ENCODE measurements around the gene PKP4. TPM values are rescaled to one million over a fixed set of nuclear protein-coding genes. Genes with fewer than 3 reads are reported as not detected.

Gene PKP4
- total and polyA plus RNA-seq, 12 donors: 17.9 to 59.0 (median 45.2) TPM

- no peak for DNase-seq
- H3K4me1 ChIP-seq: peaks cover 3 to 62% (median 36%) of the 10 kb centered on the region in 9 donors
- H3K36me3 ChIP-seq: peaks cover 0 to 72% (median 2%) of the 10 kb centered on the region in 9 donors
- TF ChIP-seq CTCF (IDR thresholded peaks at IDR 0.05): no peak
- no peaks in the 10 kb centered on the region for H3K27me3 ChIP-seq
- H3K4me3 ChIP-seq: no peak overlapping the region
- 66 to 71% methylated on average over 5 of the region's 5 CpGs for WGBS, 2 donors
- peak in 7 of 8 donors; percentile 11 to 80 (median 51) for ATAC-seq
- intact Hi-C loops (cut with DNase I): loop anchor here in 6 of 10 donors (5.0 to 10.0 kb wide), 7 partner anchors 49 to 633 kb away; partner anchors contain the start of genes CCDC148 (in 2 of the 6) and PKP4 (in 2 of the 6)
- no peaks in the 10 kb centered on the region for H3K9me3 ChIP-seq
- H3K27ac ChIP-seq: peak overlapping the region in 8 of 10 donors; percentile 15 to 77 (median 59)
Measured at GRCh38 chr2:158668001-158668765, 211.4 kb downstream of the PKP4 start.

GRCh38 chr2:158670292-158670691 lies 213.5 kb downstream of the PKP4 start:
- Histone ChIP-seq H3K27me3 (no peaks in the 10 kb centered on the region), H3K4me1 (peaks cover 3 to 47% (median 27%) of the 10 kb centered on the region in 9 donors), H3K27ac (no peak overlapping the region), H3K4me3 (no peak overlapping the region), H3K9me3 (no peaks in the 10 kb centered on the region), H3K36me3 (peaks cover 0 to 76% (median 14%) of the 10 kb centered on the region in 9 donors)
- DNase-seq: no peak
- no peak for ATAC-seq
- 93 to 99% methylated on average over 3 of the region's 3 CpGs for WGBS, 2 donors
- TF ChIP-seq CTCF (IDR thresholded peaks at IDR 0.05): no peak
- intact Hi-C loops (cut with DNase I): no loop called here

GRCh38 chr2:158671360-158672245 lies 214.9 kb downstream of the PKP4 start:
- TF ChIP-seq CTCF (IDR thresholded peaks at IDR 0.05): no peak
- H3K9me3 ChIP-seq: no peaks in the 10 kb centered on the region
- no peaks in the 10 kb centered on the region for H3K27me3 ChIP-seq
- intact Hi-C loops (cut with DNase I): no loop called here
- peaks cover 0 to 84% (median 15%) of the 10 kb centered on the region in 9 donors for H3K36me3 ChIP-seq
- H3K4me3 ChIP-seq: no peak overlapping the region
- ATAC-seq (peak in 1 of 8 donors; percentile 23), DNase-seq (no peak)
- peak overlapping the region in 1 of 10 donors; percentile 22 for H3K27ac ChIP-seq
- peaks cover 3 to 43% (median 30%) of the 10 kb centered on the region in 9 donors for H3K4me1 ChIP-seq
- 79 to 86% methylated on average over 19 of the region's 19 CpGs for WGBS, 2 donors

- no peaks in the 10 kb centered on the region for H3K9me3 ChIP-seq
- no peaks in the 10 kb centered on the region for H3K27me3 ChIP-seq
- no peak for TF ChIP-seq CTCF (IDR thresholded peaks at IDR 0.05)
- H3K4me3 ChIP-seq: no peak overlapping the region
- intact Hi-C loops (cut with DNase I): no loop called here
- H3K4me1 ChIP-seq: peaks cover 0 to 22% (median 5%) of the 10 kb centered on the region in 9 donors
- 53 to 72% methylated on average over 3 of the region's 3 CpGs for WGBS, 2 donors
- no peak for DNase-seq
- peak in 6 of 8 donors; percentile 47 to 73 (median 68) for ATAC-seq
- H3K36me3 ChIP-seq: peaks cover 0 to 100% (median 24%) of the 10 kb centered on the region in 9 donors
- H3K27ac ChIP-seq: peak overlapping the region in 5 of 10 donors; percentile 8 to 64 (median 43)
Measured at GRCh38 chr2:158676295-158676694, 219.5 kb downstream of the PKP4 start.

All from heart right ventricle (tissue), 16 donors.